Testis (tissue), 3 donors: ENCODE measurements around the gene ANO1. TPM values are rescaled to one million over a fixed set of nuclear protein-coding genes. Genes with fewer than 3 reads are reported as not detected.

Experiments
- DNase-seq: peaks from one replicate; pipeline ENCODE4 v3.0.0-alpha.2; 2019
- H3K27ac ChIP-seq, 2 donors: fragments of 200-600 bp; sonication (generic); one replicate each; pipeline ENCODE4 v1.5.1; 2019
- H3K27me3 ChIP-seq: fragments of 200-600 bp; sonication (generic); one replicate; pipeline ENCODE4 v1.5.1; 2019
- H3K36me3 ChIP-seq: fragments of 200-600 bp; sonication (generic); one replicate; pipeline ENCODE4 v1.5.1; 2017; ENCODE audit warnings: low read depth; ENCODE audit errors: missing control alignments
- H3K4me1 ChIP-seq: fragments of 200-600 bp; sonication (generic); one replicate; pipeline ENCODE4 v1.5.1; 2019
- H3K4me3 ChIP-seq, 2 donors: fragments of 200-600 bp; sonication (generic); one replicate each; pipeline ENCODE4 v1.5.1; 2017 to 2019
- H3K9me3 ChIP-seq: fragments of 200-600 bp; sonication (generic); one replicate; pipeline ENCODE4 v1.5.1; 2017
- CTCF ChIP-seq, 3 experiments: fragments of 450-650 bp in 2 of 3; fragments of 200-600 bp in 1 of 3; sonication (generic) in 1 of 3; IDR thresholded peaks; one replicate each; pipeline ENCODE4 v1.5.1; 2016 to 2019; ENCODE audit warnings: antibody characterized with exemption in 3 of 3, mild to moderate bottlenecking in 2 of 3, moderate library complexity in 1 of 3
- POLR2A ChIP-seq: fragments of 450-650 bp; IDR thresholded peaks from one replicate; pipeline ENCODE4 v1.6.1; 2017; ENCODE audit warnings: antibody characterized with exemption, mild to moderate bottlenecking, moderate library complexity
- WGBS, 2 donors: methylation state at CpG; one replicate each; pipeline ENCODE4 v1.1.5; 2018; 5-methylcytosine and 5-hydroxymethylcytosine counted together
- intact Hi-C: fragments of 100-400 bp; cut with DNase I; formaldehyde crosslinking; loops from one replicate; pipeline ENCODE4 v1.15.1; 2023; ENCODE audit warnings: low total_unique reads
- polyA plus RNA-seq: library from polyadenylated mRNA; stranded (reverse); fragments of 350-450 nt; fragmentation: Illumina TruSeq; extraction: RNeasy Lipid Tissue Mini Kit (QIAGEN cat#74804); gene quantifications from one replicate; pipeline ENCODE4 v1.2.3, GENCODE V29; 2014; ENCODE audit warnings: low read depth, low replicate concordance; ENCODE audit not compliant: insufficient read depth
- total RNA-seq, 2 donors: library from RNA; depleted of rRNA; stranded (reverse); fragments of >200 nt; gene quantifications; one replicate each; pipeline ENCODE4 v1.2.3, GENCODE V29; 2016

Gene ANO1
- total and polyA plus RNA-seq, 3 donors from 2014 or later = 10.3 to 42.7 (median 25.4) TPM

- H3K4me1 ChIP-seq = no peaks in the 10 kb centered on the region
- H3K36me3 ChIP-seq = no peaks in the 10 kb centered on the region
- no peaks in the 10 kb centered on the region for H3K9me3 ChIP-seq
- intact Hi-C loops = no loop called here
- WGBS, 2 donors = 84 to 93% methylated on average over 9 to 15 of the region's 15 CpGs
- no peak for DNase-seq
- no peak overlapping the region for H3K4me3 ChIP-seq
- H3K27me3 ChIP-seq = no peaks in the 10 kb centered on the region
- H3K27ac ChIP-seq = no peak overlapping the region
- TF ChIP-seq POLR2A = no peak
- TF ChIP-seq CTCF (IDR thresholded peaks at IDR 0.05) = no peak
Measured at GRCh38 chr11:70084046-70084984, 6.2 kb downstream of the ANO1 start.

GRCh38 chr11:70085815-70086769 lies 8.0 kb downstream of the ANO1 start:
- no peaks in the 10 kb centered on the region for H3K9me3 ChIP-seq
- no peaks in the 10 kb centered on the region for H3K36me3 ChIP-seq
- DNase-seq = no peak
- no peak overlapping the region for H3K27ac ChIP-seq
- intact Hi-C loops = no loop called here
- no peaks in the 10 kb centered on the region for H3K4me1 ChIP-seq
- H3K27me3 ChIP-seq = no peaks in the 10 kb centered on the region
- no peak for TF ChIP-seq POLR2A
- no peak for TF ChIP-seq CTCF (IDR thresholded peaks at IDR 0.05)
- no peak overlapping the region for H3K4me3 ChIP-seq
- 83 to 85% methylated on average over 21 to 30 of the region's 30 CpGs for WGBS, 2 donors

- H3K4me3 ChIP-seq = no peak overlapping the region
- no peaks in the 10 kb centered on the region for H3K36me3 ChIP-seq
- H3K27me3 ChIP-seq = no peaks in the 10 kb centered on the region
- no peak overlapping the region for H3K27ac ChIP-seq
- intact Hi-C loops = no loop called here
- no peak for DNase-seq
- H3K4me1 ChIP-seq = no peaks in the 10 kb centered on the region
- TF ChIP-seq POLR2A (no peak), CTCF (IDR thresholded peaks at IDR 0.05) (no peak)
- 70 to 75% methylated on average over 14 to 31 of the region's 32 CpGs for WGBS, 2 donors
- H3K9me3 ChIP-seq = no peaks in the 10 kb centered on the region
Measured at GRCh38 chr11:70087446-70088167, 9.5 kb downstream of the ANO1 start.

- intact Hi-C loops = no loop called here
- WGBS, 2 donors = 58 to 77% methylated on average over 9 to 16 of the region's 16 CpGs
- H3K4me3 ChIP-seq = no peak overlapping the region
- no peaks in the 10 kb centered on the region for H3K4me1 ChIP-seq
- no peaks in the 10 kb centered on the region for H3K36me3 ChIP-seq
- H3K9me3 ChIP-seq = no peaks in the 10 kb centered on the region
- H3K27me3 ChIP-seq = no peaks in the 10 kb centered on the region
- TF ChIP-seq CTCF (IDR thresholded peaks at IDR 0.05) = no peak
- no peak for TF ChIP-seq POLR2A
- DNase-seq = peak; percentile 43
- H3K27ac ChIP-seq = no peak overlapping the region
Measured at GRCh38 chr11:70088735-70089250, 10.7 kb downstream of the ANO1 start.
